HG03469 (cell line): ENCODE measurements around the gene DCTN3.

Source experiments
- ATAC-seq: cut with Tn5 transposase; IDR thresholded peaks from one replicate; pipeline ENCODE4 v1.9.1; 2021; ENCODE audit warnings: mild to moderate bottlenecking, moderate library complexity, moderate number of reproducible peaks; ENCODE audit not compliant: unreplicated experiment

DCTN3 gene

DNA sequence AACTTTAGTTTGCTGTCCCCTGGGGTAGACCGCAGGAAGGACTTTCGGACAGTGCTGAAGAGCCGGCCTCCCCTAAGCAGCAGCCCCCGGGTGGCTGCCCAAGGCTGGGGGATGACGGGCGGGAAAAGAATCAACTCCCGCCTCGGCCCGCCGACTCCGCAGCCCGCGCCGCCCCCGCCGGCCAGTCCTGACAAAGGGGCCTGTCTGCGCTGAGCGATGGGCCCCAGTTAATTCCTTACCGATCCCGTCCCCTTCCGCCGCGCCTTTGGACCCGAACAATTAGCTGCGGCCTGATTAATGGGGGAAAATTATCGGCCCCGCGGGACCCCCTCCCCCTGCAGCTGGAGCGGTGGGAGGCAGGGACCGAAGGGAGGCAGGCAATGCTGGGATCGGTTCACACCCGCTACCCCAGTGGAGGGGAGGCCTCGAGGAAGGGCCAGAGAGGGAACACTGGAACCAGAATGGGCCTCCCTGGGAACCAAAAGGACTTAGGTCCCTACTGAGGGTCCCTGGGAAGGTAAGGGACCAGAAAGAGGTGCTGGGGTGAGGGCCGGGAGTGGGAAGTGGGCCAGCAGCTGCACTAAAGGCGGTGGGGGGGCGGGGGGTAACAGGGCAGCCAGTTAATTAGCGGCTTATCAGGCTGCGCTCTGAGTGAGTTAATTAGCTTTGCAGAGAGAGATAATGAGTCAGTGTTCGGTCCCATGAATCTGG, 4.3 kb upstream of the DCTN3 start:
- ATAC-seq: no peak

- no peak for ATAC-seq
These were observed 3.3 kb upstream of the DCTN3 start for GRCh38 chr9:34623374-34624235.

DNA sequence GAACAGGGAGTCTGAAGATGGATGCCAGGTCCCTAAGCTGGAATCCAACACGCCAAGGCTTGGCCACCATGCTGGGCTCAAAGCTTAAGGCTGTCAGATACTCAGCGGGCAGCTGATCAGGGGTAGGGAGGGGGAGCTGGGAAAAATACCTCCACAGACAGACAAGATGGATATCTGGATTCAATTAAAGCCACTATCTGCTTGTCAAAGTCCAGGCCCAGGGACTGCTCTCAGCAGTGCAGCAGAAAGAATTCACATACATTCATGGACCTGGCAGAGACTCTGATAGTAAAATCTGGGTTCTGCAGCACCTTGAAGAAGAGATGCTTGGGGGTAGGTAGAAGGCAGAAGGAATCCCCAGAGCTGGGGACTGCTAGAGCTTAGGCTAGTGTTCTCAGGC, 5.2 kb downstream of the DCTN3 start:
- ATAC-seq: no peak

DNA sequence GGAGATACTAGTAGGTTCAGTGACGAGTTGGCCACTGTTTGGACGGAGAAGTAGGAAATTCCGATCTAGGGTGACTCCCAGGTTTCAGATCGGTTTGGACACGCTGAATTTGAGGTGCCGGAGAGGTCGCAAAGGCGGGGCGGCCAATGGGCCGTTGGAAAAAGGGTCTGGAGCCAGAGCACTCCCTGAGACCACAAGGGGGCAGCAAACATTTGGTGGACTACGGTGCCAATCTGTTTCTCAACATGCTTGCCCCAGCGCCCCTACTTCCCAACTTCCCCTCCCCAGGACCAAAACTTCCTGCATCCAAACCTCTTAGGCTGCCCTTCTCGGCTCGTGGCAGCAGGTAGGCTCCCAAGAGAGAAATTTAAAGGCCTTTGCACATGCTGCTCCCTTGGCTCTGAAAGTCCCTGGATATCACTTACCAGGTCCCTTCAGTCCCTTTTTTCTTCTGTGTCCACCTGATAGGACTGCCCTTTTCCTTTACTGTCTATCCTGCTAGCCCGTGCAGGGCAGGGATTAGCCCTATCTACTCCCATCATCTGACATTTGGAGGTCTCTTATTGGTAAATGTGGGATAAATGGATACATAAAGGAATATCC, 7.4 kb downstream of the DCTN3 start:
- no peak for ATAC-seq

DNA sequence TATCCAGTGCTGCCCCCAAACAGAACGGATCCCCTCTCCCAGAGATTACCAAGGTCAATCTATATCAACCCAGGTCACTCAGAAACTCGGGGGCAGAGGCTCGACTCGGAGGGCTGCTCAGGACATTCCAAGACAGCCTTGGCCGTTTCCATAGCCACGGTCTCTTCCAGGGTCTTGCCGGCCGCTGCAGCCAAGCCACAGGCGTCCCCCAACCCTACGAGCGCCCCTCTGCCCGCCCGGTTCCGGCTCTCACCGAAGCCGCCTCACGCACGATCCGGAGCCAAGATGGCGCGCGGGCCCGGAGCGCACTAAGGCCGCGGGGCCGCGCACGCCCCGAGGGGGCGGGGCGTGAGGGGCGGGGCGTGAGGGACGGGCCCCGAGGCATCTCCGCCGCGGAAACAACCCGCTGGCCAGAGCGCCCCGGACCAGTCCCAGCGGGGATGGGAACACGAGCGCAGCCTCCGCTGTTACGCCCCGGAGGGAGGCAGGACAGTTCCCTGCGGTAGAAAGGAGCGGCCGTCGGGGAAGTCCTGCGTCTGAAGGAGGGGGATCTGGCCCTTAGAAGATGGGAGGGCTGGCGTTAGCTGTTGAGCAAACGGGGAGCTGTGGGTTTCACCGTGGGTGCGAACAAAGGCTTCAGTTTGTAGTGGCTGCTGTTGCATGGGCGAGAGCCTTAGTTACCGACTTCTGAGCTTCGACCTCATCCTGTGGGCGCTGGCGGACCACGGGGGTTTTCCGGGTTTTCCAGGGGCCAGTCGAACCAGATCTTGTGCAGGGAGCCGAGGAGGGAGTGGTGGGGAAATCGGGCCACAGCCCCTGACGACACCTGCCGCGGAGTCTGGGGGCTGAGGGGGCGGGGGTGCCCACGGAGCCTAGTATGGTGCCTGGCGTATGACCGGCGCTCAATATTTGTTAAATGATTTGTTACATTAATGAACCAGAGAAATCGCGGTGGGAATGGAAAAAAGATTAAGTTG, 8.2 kb downstream of the DCTN3 start, which contains the start of gene RPP25L:
TSS of gene RPP25L (minus strand) at position 287 of the 977 bp plus-strand sequence. CDS start 801 bp downstream, outside the sequence.
- ATAC-seq: no peak

- no peak for ATAC-seq
These were observed 9.0 kb downstream of the DCTN3 start for GRCh38 chr9:34611251-34611810.

- no peak for ATAC-seq
These were observed 9.7 kb downstream of the DCTN3 start for GRCh38 chr9:34610434-34611206.

DNA sequence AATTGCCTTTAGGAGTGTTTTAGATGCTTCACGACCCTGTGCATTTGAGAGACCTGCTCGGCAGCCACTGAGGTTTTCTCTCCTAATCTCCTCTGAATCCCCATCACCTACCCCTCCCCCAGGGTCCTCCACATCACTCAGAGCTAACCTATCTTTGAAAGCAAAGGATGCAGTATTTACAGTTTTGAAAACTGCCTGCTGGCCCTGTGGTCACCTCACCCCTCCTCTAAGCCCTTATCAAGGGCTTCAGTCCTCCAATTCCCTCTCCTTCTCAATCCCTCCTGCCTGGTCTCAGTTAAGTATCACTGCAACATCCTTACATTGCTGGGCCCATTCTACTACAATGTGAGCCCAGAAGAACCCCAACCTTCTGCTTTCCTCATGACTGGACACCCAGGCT, 13.0 kb downstream of the DCTN3 start:
- no peak for ATAC-seq

- no peak for ATAC-seq
These were observed 13.4 kb downstream of the DCTN3 start for GRCh38 chr9:34606905-34607304.

DNA sequence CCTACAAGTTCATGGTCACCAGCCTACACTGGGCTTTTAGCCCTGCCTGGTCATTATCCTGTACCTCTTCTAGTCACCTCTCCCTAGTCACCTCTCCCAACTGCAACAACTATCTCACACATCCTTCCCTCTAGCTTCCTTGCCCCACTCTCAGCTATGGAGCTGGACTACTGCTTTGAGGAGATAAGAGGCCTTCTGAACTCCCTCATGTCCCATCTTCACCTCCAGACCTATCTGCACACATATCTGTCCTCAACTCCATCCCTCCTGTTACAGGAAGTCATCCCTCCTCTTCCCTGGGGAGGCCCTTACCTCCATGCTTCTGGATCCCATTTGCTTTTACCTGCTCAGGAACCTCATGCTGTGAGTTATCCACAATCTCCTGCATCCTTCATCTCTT, 14.1 kb downstream of the DCTN3 start:
- no peak for ATAC-seq

GRCh38 chr9:34603610-34604231, 16.6 kb downstream of the DCTN3 start:
- ATAC-seq: peak; percentile 79

- ATAC-seq: no peak
These were observed 18.2 kb downstream of the DCTN3 start for GRCh38 chr9:34601937-34602573.

- no peak for ATAC-seq
These were observed 19.4 kb downstream of the DCTN3 start for GRCh38 chr9:34600908-34601307.

- no peak for ATAC-seq
These were observed 20.7 kb downstream of the DCTN3 start for GRCh38 chr9:34599546-34599945.

GRCh38 chr9:34594177-34594576, 26.1 kb downstream of the DCTN3 start:
- ATAC-seq: no peak

- no peak for ATAC-seq
These were observed 27.2 kb downstream of the DCTN3 start for GRCh38 chr9:34592895-34593601.

GRCh38 chr9:34591917-34592866, 28.1 kb downstream of the DCTN3 start:
- no peak for ATAC-seq
